Cerebellar cortex (tissue), 1 donor: Measurements from ENCODE around the gene PON2.

Experiments
- DNase-seq: peaks from one replicate; pipeline ENCODE4 v3.0.0-alpha.2; 2015; ENCODE audit warnings: low spot score

Gene PON2

DNA sequence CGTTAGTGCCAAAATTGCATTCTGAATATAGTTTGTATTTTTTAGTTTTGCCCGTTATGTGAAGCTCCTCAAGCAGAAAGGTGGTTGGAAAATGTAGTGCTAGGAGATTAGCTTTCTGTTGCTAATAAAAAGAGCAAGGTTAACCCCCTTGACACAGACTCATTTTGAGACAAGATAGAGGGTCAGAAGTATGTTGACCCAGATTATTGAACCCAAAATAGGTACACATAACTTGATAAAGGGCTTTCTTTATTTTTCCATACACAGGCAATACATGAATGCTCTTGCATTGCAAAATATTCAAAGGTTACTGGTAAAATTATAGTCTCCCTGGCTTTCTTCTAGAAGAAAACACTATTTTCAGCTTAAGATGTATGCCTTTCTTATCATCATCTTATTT lies 10.0 kb upstream of the PON2 start:
- no peak for DNase-seq

DNA sequence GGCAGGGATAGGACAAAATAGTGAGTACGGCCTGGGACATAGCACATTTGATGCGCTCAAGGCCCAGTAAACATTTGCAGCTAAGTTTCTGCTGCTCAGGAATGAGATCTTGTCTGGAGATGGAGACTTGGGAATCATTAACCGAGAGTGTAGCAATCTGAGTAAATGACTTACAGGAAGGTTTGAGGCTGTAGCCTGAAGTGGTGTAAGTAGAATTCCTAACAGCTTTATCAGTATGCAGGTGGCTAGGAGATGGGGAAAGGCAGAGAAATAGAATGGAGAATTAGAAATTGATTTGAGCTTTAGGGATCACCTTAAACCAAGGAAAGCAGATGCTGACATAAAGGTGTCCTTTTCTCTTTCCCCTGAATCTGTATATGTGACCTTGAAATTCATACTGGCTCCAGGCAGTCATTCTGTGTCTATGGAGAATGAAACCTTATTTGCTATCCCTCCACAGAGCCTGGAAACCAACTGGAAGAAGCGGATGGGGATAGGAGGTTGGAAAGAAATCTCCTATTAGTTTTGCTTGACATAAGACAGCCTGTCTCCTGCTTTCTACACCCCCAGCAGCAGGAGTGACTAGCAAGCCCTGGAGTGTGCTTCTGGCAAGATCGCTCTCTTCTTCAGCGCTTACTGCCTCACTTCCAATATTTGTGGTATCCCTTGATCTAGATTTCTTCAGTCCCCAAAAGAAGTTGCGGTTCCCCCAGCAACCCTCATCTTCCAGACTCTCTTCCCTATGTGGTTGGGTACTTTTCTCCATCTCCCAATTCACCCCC lies 6.4 kb upstream of the PON2 start:
- no peak for DNase-seq

DNA sequence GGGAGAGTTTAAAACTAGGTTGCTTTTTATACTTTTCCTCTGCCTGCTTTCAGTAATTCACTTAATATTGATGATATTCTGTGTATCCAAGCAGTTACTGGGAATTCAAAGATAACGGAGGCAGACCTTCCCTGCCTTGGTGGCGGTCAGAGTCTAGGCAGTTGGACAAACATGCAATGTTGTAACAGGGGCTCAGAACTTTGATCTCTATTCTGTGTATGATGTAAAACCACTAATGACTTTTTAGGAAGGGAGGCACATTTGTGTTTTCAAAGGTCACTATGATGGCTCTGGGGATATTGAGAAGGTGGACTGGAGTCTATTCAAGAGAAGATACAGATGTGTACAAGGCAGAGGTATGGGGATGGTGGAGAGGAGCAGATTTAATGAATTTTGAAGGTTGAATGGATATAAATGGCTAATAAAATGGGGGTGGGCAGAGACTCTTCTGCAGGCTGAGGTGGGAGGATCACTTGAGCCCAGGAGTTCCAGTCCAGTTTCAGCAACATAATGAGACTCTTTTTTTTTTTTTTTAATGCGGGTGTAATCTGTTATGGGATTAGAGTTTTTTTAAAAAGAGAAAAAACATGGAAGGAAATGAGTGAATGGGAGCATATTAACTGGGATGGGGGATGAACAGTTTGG lies 5.7 kb upstream of the PON2 start:
- DNase-seq: no peak

DNA sequence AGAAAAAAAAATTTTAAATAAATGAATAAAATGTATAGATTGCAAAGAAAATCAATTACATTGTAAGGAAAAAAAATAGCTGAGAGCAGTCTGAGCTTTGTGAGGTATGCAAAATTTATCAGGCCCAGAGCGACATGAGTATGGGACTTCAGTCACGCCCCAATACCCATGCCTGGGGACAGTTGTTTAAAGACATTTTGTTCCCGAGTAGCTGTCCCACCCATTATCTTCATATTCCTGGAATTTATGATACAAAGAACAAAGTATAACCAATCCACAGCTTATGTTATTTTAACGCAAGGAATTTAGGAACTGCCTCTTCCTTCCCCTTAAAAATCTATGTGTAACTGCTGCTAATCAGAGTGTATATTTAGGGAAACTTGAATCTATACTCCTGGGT lies 1.6 kb upstream of the PON2 start:
- DNase-seq: no peak

DNA sequence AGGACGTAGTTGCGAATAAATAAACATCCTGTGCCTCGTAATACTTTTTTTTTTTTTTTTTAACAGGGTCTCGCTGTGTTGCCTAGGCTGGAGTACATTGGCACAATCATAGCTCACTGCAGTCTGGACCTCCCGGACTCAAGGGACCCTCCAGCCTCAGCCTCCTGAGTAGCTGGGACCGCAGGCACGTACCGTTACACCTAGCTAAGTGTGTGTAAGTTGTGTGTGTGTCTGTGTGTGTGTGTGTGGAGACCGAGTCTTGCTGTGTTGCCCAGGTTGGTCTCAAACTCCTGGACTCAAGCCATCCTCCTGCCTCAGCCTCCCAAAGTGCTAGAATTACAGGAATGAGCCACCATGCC lies 573 bp upstream of the PON2 start:
- no peak for DNase-seq

DNA sequence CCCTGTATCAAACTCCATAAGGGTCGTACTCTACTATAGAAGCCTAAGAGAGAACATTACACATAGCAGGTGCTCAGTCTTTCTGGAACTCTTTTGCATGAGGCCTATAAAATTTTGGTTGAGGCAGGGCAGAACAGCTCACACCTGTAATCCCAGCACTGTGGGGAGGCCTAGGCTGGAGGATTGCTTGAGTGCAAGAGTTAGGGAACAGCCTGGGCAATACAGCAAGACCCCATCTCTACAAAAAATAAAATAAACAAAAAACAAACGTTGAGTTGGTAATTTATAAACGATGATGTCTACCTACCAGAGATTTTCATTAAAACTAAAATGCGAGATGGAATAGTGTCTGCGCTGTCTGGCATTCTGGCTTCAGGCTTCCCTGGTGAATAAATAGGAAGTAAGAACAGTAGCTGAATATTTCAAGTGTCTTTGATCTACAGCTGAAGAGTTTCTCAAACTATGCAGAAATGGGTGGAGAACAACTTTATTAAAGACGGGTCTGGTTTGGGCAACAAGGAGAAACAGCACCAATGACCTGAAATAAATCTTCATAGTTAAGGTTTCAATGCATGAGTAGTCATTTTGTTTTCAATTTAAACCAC lies 774 bp downstream of the PON2 start:
- no peak for DNase-seq

DNA sequence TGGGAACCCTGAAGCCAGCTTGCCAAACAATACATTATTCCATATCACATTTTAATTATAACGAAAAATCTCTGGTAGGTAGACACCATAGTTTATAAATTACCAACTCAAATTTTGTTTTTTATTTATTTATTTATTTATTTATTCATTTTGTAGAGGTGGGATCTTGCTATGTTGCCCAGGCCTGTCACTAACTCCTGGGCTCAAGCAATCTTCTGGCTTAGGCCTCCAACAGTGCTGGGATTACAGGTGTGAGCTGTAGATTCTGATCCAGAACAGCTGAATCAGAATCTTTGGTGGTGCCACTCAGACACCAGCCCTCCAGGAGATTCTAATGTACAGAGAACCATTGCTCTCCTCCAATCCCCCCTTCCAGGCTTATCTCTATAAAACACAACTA lies 1.7 kb downstream of the PON2 start:
- no peak for DNase-seq

DNA sequence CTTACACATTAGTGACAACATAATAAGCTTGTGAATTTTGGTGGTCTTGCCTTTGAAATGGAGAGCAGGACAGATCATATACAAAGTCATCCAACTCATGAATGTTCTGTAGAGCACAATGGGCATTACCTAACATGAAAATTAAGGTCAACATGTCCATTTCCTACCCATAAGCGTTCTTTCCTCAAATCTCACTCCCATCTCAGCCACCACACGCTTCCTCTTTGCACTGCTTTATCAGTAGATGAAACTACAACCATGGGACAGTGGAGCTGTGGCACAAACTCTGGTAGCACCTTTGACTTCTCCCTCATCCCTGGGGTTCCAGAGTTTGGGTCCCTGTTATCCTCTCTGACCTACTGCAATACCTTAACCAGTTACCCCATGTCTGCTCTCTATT lies 2.2 kb downstream of the PON2 start:
- DNase-seq: no peak

DNA sequence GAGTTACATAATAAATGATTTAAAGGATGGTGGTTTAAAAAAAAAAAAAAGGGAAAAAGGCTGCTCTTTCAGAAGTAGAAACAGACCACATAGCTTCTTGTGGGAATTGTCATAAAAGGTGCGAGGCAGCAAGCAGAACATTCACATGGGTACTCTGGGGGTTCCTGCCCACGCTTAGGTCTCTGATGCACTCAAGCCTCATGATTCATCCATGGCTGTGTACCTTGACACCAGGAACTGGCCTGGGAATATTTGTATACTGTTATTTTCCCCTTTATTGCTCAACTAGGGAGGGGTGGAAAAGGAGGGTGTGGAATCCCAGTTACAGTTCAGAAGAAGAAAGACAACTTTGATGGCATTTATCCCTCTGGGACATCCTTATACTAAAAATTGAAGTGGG lies 4.0 kb downstream of the PON2 start:
- DNase-seq: no peak

DNA sequence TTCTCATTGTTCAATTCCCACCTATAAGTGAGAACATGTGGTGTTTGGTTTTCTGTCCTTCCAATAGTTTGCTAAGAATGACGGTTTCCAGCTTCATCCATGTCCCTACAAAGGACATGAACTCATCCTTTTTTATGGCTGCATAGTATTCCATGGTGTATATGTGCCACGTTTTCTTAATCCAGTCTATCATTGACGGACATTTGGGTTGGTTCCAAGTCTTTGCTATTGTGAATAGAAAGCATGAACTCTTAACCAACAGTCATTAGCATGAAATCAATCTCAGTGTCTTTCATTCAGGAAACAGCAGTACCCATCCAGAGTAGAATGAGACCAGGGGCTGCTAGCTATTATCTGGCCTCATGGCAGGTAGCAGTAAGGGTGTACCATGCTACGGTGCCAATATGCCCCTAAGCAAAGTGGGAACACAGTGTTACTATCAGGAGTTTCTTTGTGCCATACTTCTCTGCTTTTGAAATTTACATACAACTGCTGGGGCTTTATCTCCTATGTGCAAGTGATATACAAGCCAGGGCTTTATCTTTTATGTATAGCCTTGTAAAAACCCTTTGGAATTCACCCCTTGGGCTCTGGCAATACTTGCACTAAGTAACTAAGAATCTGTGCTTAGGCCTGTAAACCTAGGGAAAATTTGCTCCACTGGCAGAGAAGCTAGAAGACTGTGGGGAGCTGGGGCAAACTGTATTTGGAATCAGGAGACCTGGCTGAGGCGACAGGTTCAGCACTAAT lies 5.4 kb downstream of the PON2 start:
- DNase-seq: no peak

DNA sequence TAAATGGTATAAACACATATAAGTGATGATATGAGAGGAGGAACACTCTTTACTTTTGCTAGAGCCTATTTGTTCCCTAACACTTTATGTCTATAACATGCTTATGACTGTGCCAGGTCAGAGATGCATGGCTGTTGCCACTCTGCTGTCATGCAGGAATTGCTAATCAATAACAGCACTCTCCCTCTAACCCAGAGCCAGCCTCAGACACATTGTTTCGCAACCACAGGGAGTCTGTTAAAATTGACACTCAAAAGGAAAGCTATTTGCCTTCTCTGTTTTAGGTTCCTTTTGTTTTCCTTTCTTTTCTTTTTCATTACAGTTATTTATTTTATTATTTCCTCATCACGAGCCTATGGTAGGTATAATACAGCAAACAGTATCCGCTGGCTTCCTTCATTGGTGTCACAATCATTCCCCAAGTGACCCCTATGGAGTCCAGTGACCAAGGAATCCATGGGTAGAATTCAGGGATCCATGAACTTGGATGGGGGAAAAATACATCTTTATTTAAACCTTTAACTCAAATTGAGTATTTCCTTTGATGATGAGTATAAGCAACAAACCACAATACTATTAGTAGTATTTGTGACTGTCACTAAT lies 6.8 kb downstream of the PON2 start:
- DNase-seq: no peak

DNA sequence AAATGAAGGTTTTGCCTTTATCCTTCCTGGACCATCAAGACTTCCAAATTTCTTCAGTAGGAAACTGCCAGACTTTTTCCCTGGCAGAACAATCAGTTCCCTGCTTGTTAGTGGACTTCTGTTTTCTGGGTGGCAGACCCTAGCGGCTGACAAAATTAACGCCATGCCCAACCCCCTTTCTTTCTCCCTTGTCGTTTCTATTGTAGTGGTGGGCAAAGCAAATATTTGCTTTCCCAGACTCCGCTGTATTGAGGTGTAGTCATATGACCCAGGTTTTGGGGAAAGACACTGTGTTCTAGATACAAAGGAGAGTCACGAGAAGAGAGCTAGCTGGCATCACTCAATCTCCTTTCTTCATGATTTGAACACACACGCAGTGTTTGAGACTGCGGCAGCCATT lies 7.7 kb downstream of the PON2 start:
- no peak for DNase-seq

DNA sequence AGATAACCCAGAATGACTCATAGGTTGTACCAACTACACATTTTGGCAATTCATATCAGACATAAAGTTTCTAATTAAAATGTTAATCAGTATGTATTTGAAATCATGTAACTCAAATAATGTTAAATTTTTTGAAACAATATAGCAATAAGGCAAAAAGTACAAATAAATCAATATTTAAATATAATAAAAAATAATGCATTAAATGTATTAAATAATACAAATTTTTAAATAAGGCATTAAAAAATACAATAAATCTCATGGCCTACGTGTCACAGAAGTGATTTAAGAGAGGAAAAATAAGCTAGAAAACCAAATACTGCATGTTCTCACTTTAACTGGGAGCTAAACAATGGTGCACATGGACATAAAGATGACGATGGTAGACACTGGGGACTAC lies 9.1 kb downstream of the PON2 start:
- no peak for DNase-seq

DNA sequence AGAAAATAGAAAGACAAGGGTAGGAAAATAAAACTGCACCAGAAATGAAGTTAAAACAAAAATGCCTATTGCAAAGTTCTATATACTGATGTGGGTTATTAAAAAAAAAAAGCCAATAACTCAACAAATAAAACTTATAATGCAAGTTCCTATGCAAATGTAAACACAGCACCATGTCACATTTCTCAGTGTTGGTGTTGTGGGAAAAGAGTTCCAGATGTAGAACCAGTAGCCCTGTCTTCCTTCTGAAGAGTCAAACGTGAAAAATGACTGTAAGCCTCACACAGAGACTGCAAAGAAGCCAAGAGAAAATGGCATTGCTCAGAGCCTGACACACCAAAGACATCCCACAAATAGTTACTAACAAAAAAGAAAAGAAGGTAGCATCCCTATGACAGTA lies 10.1 kb downstream of the PON2 start:
- DNase-seq: no peak

DNA sequence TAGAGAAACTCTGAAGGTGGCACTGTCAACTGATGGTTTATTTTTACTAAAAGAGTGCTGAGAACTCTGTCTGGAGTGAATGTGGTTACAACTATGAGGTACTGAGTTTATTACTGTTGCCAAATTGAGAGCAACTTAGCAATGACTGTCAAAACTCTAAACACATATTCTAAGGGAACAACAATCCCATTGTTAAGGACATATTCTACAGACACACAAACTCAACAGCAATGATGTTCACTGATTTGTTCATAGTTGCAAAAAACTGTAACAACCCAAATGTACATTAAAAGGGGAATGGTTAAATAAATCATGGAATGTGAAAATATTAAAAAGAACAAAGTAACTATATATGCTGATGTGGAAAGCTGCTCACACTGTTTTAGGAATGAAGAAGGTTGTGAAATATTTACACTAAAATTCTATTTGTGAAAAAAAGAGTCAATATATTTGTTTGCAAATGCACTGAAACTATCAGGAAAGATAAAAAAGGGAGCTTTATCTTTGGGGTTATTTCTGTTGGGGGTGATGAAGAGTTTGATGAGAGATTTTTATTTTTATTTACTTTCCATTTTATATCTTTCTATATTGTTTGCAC lies 12.9 kb downstream of the PON2 start:
- DNase-seq: no peak

DNA sequence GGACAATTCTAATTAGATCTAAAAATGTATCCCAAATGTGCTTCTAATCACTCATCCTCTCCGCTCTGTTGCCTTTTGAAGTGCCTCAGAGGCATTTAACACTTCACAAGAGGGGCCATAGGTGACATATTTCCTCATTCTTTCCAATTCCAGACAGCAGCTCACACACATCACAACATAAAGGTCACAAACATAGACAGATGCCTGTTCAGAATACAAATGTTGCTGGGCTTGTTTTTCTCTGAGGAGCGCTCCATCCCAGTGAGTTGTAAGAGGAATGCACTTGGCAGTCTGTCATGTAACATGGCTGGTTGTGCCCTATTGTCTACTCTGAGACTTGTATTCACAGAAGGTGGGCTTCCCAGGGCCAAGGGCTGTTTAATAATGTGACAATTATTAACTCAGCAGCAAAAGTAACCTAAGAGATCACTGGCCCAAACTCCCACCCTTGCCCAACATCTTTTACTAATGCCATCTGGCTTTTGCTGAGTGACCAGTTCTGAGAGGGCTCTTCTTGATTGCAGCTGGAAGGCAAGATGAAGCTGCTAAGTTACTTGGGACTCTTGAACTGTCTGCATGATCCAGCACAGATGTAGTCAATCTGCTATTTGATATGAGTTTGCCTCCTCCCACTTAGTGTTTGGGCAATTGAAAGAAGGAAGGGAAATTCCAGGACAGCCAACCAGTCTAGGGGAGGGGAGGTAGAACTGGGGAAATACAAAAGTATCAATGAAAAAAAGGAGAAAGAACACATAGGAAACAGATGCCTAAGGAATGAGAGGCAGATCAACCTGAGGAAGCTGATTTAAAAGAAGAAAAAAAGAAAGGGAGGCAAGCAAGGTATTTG lies 13.6 kb downstream of the PON2 start:
- no peak for DNase-seq

DNA sequence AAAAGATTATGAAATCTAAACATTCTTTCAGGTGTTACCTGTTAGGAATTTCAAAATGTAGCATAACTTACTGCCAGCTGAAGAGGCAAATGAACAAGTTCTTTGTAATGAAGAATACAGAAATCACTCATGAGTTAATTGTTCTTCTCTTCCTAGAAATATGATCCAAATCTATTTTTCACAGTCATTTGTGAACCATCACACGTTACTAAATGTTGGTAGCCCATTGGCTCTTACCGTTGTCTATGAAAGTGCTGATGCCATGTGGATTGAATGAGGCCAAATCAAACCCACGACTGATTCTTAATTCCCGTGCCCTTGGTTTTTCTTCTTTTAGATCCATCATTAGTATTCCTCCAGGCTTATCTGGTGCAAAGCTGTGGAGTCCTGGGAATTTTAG lies 22.8 kb downstream of the PON2 start:
- no peak for DNase-seq

DNA sequence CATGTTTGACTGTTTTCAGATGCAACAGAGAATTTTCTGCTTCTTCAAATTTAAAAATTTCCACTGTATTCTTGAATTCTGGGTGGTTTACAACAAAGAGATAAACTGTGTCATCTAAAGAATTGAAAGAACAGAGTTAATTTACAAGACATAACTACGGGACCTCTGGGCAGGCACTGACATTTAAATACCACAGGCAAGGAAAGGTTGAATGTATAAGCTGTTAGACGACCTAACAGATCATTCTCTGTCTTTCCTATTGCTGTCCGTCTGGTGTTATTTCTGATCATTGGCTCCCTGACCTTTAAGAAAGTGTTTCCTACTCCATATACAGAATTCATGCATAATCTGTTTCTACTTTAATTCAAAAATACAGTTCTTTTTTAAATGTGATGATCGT lies 23.2 kb downstream of the PON2 start:
- no peak for DNase-seq

DNA sequence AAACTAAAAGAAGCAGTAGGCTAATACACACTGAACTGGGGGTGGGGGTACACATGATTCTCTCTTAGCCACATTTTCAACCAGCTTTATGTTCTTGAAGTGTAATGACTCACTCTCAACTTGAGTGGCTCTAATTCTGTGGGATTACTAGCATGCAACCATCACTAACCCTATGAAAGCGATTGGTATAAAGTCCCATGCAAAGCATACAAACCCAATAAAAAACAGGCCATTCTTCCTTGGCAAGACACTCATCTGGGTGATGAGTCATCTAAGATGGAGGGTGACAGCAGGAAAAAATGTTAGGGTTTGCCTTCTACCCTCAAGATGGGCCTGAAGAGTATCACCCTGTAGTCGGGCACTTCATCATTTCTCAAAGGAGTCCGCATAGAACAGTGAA lies 23.8 kb downstream of the PON2 start:
- DNase-seq: no peak

DNA sequence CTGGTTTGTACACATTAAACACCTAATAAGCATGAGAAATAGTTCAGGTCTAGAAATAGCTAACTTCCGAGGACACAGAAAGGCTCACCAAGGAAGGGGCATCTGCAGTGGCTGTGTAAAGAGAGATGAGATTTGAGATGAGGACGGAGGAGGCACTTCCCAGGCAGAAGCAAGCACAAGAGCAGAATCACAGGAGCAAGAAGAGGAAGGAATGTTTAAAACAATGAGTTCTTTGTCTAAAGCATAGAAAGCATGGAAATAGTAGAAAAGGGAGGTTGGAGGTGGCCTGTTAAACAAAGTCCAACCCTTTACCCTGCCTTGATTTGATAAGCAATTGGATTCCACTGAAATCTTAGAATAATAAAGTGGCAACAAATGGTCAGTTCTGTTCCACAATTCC lies 27.1 kb downstream of the PON2 start:
- no peak for DNase-seq

DNA sequence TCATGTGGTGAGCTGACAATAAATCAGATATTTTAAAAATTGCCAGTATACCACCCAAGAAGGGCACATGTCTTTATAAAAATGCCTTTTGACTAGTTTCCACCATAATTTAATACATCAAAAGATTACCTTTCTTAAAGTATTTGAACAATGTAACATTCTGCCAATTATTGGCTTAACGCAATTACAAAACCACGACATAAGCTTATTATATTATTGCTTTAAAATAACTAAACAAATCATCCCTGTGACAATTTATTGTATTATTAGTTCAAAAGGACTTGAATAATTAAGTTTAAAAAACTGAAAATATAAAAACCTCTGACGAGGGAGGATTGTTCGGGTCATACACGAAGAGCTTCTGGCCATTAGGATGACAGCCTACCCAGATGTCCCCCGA lies 29.0 kb downstream of the PON2 start:
- no peak for DNase-seq
